Stimulated activated CD4-positive, alpha-beta T cell treated with anti-CD3 and anti-CD28 coated beads, Interleukin-12 subunit alpha, Interleukin-12 subunit beta, amount 100 ng/mL, for 24 hours (primary cell): ENCODE measurements around the gene HMGA1.
A peak's percentile ranks its signal among the peaks of the same experiment; 100 is the strongest.
"Not testable (repeated sequence)": the region's sequence is repeated elsewhere in the genome, so short reads cannot be mapped to it uniquely, and the experiment has no call there.

ENCODE experiments used
- DNase-seq, 2 experiments: peaks; one replicate each; pipeline ENCODE4 v3.0.0-alpha.2; 2020; ENCODE audit warnings: low read depth in 2 of 2

The HMGA1 gene

GRCh38 chr6:34240329-34241248, 3.9 kb downstream of the HMGA1 start:
- no peak for DNase-seq

- no peak for DNase-seq
Measured at GRCh38 chr6:34241351-34242215, 4.9 kb downstream of the HMGA1 start.

- no peak for DNase-seq
Measured at GRCh38 chr6:34242252-34243130, 5.8 kb downstream of the HMGA1 start.

- DNase-seq: no peak
Measured at GRCh38 chr6:34243131-34243771, 6.6 kb downstream of the HMGA1 start.

GRCh38 chr6:34243901-34244884, 7.5 kb downstream of the HMGA1 start:
- peak in 1 of 2 experiments; percentile 53 for DNase-seq

- not testable (repeated sequence) for DNase-seq
Measured at GRCh38 chr6:34245032-34245760, 8.5 kb downstream of the HMGA1 start.

- not testable (repeated sequence) for DNase-seq
Measured at GRCh38 chr6:34245761-34246140, 9.1 kb downstream of the HMGA1 start.

GRCh38 chr6:34246249-34246562, 9.5 kb downstream of the HMGA1 start:
- no peak for DNase-seq

- peak in 1 of 2 experiments; percentile 22 for DNase-seq
Measured at GRCh38 chr6:34246563-34247391, 10.1 kb downstream of the HMGA1 start.

- DNase-seq: no peak
Measured at GRCh38 chr6:34247481-34248197, 11.0 kb downstream of the HMGA1 start.

- DNase-seq: no peak
Measured at GRCh38 chr6:34248198-34248726, 11.6 kb downstream of the HMGA1 start.

GRCh38 chr6:34248727-34249468, 12.2 kb downstream of the HMGA1 start, which contains the start of gene SMIM29:
Gene SMIM29, minus strand, starts transcription at chr6:34249006. Its CDS starts 1,215 bp downstream, at chr6:34247791.
- peak; percentile 97 for DNase-seq

GRCh38 chr6:34249469-34250261, 13.0 kb downstream of the HMGA1 start:
- DNase-seq: no peak

- not testable (repeated sequence) for DNase-seq
Measured at GRCh38 chr6:34252395-34252794, 15.7 kb downstream of the HMGA1 start.

GRCh38 chr6:34259529-34260069, 22.9 kb downstream of the HMGA1 start:
- no peak for DNase-seq
